ENCODE results near the gene FRMD4B. TPM values are rescaled to one million over a fixed set of nuclear protein-coding genes. Genes with fewer than 3 reads are reported as not detected.

Gene FRMD4B
- total RNA-seq, 2 experiments from 2014 or later = 55.8 to 68.2 TPM

GRCh38 chr3:69322158-69322509 is 63.8 kb downstream of the FRMD4B start:
- no peak overlapping the region for H3K27ac Mint-ChIP-seq
- DNase-seq (no peak), ATAC-seq (no peak)
- H3K27me3 Mint-ChIP-seq = no peaks in the 10 kb centered on the region
- no peaks in the 10 kb centered on the region for H3K36me3 Mint-ChIP-seq
- peaks cover 11% of the 10 kb centered on the region for H3K4me1 Mint-ChIP-seq
- H3K9me3 Mint-ChIP-seq (ENCODE audit: low read depth) = no peaks in the 10 kb centered on the region
- H3K4me3 Mint-ChIP-seq = no peak overlapping the region
- CTCF ChIA-PET = interaction anchor here (1.0 to 2.5 kb wide), 2 partner anchors 16 to 105 kb away, joined by 3 to 13 read pairs; no protein-coding TSS in a partner anchor

DNA sequence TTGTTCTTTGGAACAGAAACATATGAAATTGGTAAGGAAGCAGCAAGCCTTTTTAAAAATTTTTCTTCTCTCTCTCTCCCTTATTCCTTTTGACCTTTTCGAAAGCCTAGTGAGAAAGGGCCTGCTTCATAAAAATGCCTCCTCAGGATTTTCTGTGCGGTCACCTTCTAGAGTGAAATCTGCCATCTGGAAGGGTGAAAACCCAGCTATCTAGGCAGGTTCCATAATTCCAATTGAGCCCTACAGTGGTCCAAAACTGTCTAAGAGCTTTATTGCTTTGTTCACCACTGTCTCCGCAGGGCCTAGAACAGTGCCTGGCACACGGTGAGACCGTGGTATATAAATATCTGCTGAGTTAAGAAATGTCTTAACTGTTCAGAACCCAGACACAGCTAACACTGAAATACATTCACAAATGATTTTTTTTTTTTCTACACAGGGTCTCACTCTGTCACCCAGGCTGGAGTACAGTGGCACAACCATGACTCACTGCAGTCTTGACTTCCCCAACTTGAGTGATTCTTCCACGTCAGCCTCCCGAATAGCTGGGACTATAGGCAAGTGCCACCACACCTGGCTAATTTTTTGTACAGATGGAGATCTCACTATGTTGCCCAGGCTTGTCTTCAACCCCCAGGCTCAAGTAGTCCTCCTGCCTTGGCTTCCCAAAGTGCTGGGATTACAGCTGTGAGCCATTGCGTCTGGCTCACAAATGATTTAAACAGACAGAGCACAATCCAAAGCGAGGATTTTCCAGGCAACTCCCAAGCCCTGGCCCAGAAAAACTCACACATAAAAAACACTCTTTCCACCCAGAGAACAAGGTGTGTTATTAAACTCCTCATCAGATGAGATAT is 64.4 kb downstream of the FRMD4B start:
- ATAC-seq (no peak), DNase-seq (no peak)
- Mint-ChIP-seq H3K4me3 (no peak overlapping the region), H3K27ac (no peak overlapping the region), H3K27me3 (no peaks in the 10 kb centered on the region), H3K9me3 (ENCODE audit: low read depth) (no peaks in the 10 kb centered on the region), H3K4me1 (peaks cover 5% of the 10 kb centered on the region), H3K36me3 (no peaks in the 10 kb centered on the region)
- CTCF ChIA-PET = interaction anchor here (1.0 to 2.5 kb wide), 3 partner anchors 8 to 105 kb away, joined by 3 to 13 read pairs (median 3); no protein-coding TSS in a partner anchor

DNA sequence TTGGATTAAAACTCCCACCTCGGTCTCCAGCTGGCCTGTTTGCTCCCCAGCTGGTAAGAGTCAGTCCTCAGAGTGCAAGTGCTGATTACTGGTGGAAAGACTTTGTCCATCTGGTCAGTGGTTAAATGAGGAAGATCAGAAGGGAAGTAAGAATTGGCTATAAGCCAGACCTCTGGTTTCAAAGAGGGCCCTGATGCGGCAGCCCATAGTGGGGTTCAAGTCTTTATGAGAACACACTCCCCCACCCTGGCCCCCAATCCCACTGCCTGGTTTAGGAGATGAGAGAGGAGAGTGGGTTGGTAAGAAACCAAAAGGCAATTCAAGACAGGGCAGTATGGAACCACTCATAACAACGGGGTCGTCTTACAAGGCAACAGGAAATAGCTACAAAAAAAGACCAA is 65.0 kb downstream of the FRMD4B start:
- Mint-ChIP-seq H3K27ac (no peak overlapping the region), H3K4me3 (no peak overlapping the region), H3K9me3 (ENCODE audit: low read depth) (no peaks in the 10 kb centered on the region), H3K27me3 (no peaks in the 10 kb centered on the region), H3K36me3 (no peaks in the 10 kb centered on the region), H3K4me1 (peaks cover 2% of the 10 kb centered on the region)
- CTCF ChIA-PET = interaction anchor here (1.0 to 2.5 kb wide), 2 partner anchors 9 to 14 kb away, joined by 3 to 13 read pairs; no protein-coding TSS in a partner anchor
- ATAC-seq (no peak), DNase-seq (no peak)

- Mint-ChIP-seq H3K9me3 (ENCODE audit: low read depth) (no peaks in the 10 kb centered on the region), H3K27me3 (no peaks in the 10 kb centered on the region), H3K36me3 (no peaks in the 10 kb centered on the region), H3K27ac (no peak overlapping the region), H3K4me1 (peaks cover 2% of the 10 kb centered on the region), H3K4me3 (no peak overlapping the region)
- no peak for ATAC-seq
- CTCF ChIA-PET = no interaction called here
- no peak for DNase-seq
These were observed 66.2 kb downstream of the FRMD4B start for GRCh38 chr3:69319652-69320051.

GRCh38 chr3:69318410-69318809 is 67.5 kb downstream of the FRMD4B start:
- H3K27ac Mint-ChIP-seq = no peak overlapping the region
- no peak overlapping the region for H3K4me3 Mint-ChIP-seq
- no peaks in the 10 kb centered on the region for H3K36me3 Mint-ChIP-seq
- H3K27me3 Mint-ChIP-seq = no peaks in the 10 kb centered on the region
- DNase-seq (no peak), ATAC-seq (no peak)
- CTCF ChIA-PET = interaction anchor here (1.0 to 5.4 kb wide), 3 partner anchors 8 to 156 kb away, joined by 3 to 34 read pairs (median 18); no protein-coding TSS in a partner anchor
- no peaks in the 10 kb centered on the region for H3K9me3 Mint-ChIP-seq (ENCODE audit: low read depth)
- peaks cover 2% of the 10 kb centered on the region for H3K4me1 Mint-ChIP-seq

DNA sequence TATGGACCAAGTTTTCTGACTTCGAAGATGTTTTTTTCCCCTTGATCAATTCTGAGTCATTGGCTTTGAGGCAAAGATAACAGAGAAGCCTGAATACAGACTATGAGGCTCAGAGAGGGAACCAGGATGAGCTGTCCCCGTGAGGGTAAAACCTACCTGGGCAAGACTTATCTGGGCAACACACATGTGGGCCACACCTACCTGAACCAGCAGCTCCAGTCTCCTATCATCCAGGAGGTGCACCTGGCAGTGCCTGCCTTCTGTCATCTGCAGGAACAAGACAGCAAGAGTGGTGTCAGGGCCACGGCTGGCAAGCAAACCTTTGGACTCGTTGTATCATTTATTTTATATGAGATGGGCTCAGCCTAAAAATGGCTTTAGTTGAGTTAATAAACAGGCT is 72.6 kb downstream of the FRMD4B start:
- peaks cover 3% of the 10 kb centered on the region for H3K27me3 Mint-ChIP-seq
- H3K36me3 Mint-ChIP-seq = no peaks in the 10 kb centered on the region
- H3K9me3 Mint-ChIP-seq (ENCODE audit: low read depth) = no peaks in the 10 kb centered on the region
- H3K27ac Mint-ChIP-seq = no peak overlapping the region
- H3K4me3 Mint-ChIP-seq = no peak overlapping the region
- DNase-seq (no peak), ATAC-seq (no peak)
- CTCF ChIA-PET = interaction anchor here (1.1 to 11.1 kb wide), 3 partner anchors 11 to 154 kb away, joined by 3 to 291 read pairs (median 7); no protein-coding TSS in a partner anchor
- peaks cover 2% of the 10 kb centered on the region for H3K4me1 Mint-ChIP-seq

GRCh38 chr3:69309814-69310213 is 76.1 kb downstream of the FRMD4B start:
- H3K9me3 Mint-ChIP-seq (ENCODE audit: low read depth) = no peaks in the 10 kb centered on the region
- H3K36me3 Mint-ChIP-seq = no peaks in the 10 kb centered on the region
- CTCF ChIA-PET = interaction anchor here (0.7 to 11.1 kb wide), 8 partner anchors 18 to 188 kb away, joined by 3 to 291 read pairs (median 4); no protein-coding TSS in a partner anchor
- H3K4me3 Mint-ChIP-seq = no peak overlapping the region
- H3K27me3 Mint-ChIP-seq = peaks cover 6% of the 10 kb centered on the region
- no peak for ATAC-seq
- no peak for DNase-seq
- peaks cover 15% of the 10 kb centered on the region for H3K4me1 Mint-ChIP-seq
- H3K27ac Mint-ChIP-seq = no peak overlapping the region

DNA sequence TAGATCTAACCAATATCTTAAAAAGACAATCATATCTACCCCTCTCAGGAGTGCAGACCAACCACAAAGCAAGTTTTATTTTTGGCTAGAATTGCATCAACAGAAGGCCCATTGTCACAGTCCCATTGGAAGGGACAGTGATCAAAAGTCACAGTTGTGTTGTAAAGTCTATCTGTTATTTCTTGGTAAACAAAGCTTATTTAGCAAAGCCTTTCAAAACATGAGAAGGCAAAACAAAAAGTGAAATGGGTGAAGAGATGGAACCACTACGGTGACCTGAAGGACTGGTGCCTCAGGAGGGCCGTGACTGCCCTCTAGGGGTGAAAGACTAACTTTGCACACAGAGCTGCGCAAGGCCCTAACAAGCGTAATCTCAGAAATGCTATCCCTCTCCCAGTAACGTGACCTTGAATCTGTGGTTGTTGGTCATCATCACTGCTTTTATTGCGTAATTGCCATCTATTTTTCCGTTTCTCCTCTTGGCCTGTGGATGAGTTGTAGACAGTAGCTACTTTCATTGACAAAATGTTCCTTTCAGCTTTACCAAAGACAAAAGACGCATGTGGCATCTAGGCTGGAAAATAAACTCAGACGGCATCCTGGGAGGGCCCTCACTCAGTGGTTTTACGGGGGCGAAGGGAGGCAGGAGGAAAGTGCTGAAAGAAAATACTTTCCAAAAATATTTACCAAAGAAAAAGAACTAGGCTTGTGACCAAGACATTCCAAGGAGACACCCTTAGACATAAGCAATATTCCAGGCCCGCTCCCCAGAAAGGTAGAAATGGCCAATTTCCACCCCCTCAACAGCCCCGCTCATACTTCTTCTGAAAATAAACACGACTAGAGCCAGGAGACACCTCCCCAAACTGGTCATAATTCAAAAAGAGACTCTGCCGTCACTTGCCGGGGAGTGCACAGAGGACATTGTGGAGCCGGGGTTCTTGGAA is 79.4 kb downstream of the FRMD4B start:
- Mint-ChIP-seq H3K9me3 (ENCODE audit: low read depth) (no peaks in the 10 kb centered on the region), H3K36me3 (no peaks in the 10 kb centered on the region), H3K4me1 (peaks cover 19% of the 10 kb centered on the region), H3K27ac (peak overlapping the region; percentile 81), H3K4me3 (peak overlapping the region; percentile 52), H3K27me3 (peaks cover 6% of the 10 kb centered on the region)
- CTCF ChIA-PET = interaction anchor here (0.5 to 11.1 kb wide), 55 partner anchors 10 to 285 kb away, joined by 3 to 291 read pairs (median 6); partner anchors contain the start of genes FRMD4B, LMOD3 and TMF1
- DNase-seq = peak; percentile 84
- ATAC-seq = peak; percentile 97

DNA sequence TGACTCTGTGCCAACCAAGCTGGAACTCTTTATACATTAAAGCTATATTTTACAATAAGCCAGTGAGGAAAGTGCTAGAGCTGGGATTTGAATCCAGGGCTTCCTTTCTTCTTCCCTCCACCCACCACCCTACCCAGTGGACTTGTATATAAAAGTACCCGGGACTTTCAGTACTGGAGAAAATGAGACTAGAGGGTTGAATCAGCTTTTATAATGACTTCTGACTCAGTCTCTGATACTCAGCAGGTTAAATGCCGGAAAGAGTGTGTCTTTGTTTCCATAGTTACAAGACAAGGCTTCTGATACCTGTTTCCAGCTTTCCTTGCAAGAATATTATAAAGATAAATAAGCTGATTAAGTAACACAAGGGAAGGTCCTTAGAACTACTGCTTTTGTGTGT is 80.9 kb downstream of the FRMD4B start:
- DNase-seq (no peak), ATAC-seq (peak; percentile 65)
- Mint-ChIP-seq H3K9me3 (ENCODE audit: low read depth) (no peaks in the 10 kb centered on the region), H3K27me3 (peaks cover 3% of the 10 kb centered on the region), H3K4me1 (peaks cover 19% of the 10 kb centered on the region), H3K27ac (no peak overlapping the region), H3K36me3 (no peaks in the 10 kb centered on the region), H3K4me3 (no peak overlapping the region)
- CTCF ChIA-PET = interaction anchor here (0.8 to 11.1 kb wide), 15 partner anchors 10 to 254 kb away, joined by 3 to 291 read pairs (median 6); partner anchors contain the start of genes LMOD3 and TMF1

- ATAC-seq (no peak), DNase-seq (no peak)
- Mint-ChIP-seq H3K27ac (no peak overlapping the region), H3K9me3 (ENCODE audit: low read depth) (no peaks in the 10 kb centered on the region), H3K4me3 (no peak overlapping the region), H3K27me3 (peaks cover 3% of the 10 kb centered on the region), H3K36me3 (no peaks in the 10 kb centered on the region), H3K4me1 (peaks cover 19% of the 10 kb centered on the region)
- CTCF ChIA-PET = interaction anchor here (0.8 to 11.1 kb wide), 10 partner anchors 12 to 199 kb away, joined by 3 to 291 read pairs (median 6); no protein-coding TSS in a partner anchor
These were observed 81.5 kb downstream of the FRMD4B start for GRCh38 chr3:69304396-69304795.

DNA sequence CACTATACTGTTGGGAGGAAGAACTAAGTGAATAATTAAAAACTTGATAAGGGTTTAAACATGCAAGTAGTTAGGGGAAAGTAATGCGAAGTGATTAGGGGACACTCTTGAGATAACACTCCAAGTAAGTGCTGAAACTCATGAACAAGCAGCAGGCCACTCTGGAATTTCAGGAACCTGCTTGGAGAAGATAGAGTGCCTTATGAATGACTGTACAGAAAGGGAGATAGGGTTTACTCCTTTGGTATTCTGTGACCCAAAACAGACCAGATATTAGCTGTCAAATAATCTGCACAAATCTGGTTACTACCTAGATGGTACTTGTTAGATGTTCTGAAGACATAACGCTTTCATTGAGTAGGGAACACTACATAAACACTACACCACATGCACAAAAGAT is 85.6 kb downstream of the FRMD4B start:
- H3K4me1 Mint-ChIP-seq = peaks cover 7% of the 10 kb centered on the region
- H3K4me3 Mint-ChIP-seq = no peak overlapping the region
- H3K27ac Mint-ChIP-seq = no peak overlapping the region
- DNase-seq (no peak), ATAC-seq (no peak)
- CTCF ChIA-PET = interaction anchor here (0.6 to 2.5 kb wide), 3 partner anchors 138 to 173 kb away, joined by 3 to 5 read pairs (median 3); no protein-coding TSS in a partner anchor
- H3K9me3 Mint-ChIP-seq (ENCODE audit: low read depth) = no peaks in the 10 kb centered on the region
- no peaks in the 10 kb centered on the region for H3K27me3 Mint-ChIP-seq
- H3K36me3 Mint-ChIP-seq = no peaks in the 10 kb centered on the region

DNA sequence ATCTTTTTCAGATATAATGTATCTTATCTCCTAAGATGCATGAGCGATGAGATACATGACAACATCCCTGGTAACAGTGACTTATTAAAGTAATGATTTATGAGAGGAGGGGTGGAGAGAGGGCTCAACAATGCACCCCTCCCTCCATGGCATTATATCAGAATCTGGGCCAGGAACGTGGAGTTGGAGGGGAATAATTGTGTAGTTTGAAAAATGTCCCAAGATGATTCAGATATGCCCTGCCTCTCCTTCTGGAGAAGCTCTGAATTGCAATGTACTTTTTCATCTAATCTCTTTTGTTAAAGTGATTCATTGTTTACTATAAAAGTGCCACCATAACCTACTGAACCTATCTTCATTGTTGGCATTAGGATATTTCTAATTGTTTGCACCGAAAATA is 86.5 kb downstream of the FRMD4B start:
- peaks cover 2% of the 10 kb centered on the region for H3K4me1 Mint-ChIP-seq
- DNase-seq (no peak), ATAC-seq (no peak)
- H3K9me3 Mint-ChIP-seq (ENCODE audit: low read depth) = no peaks in the 10 kb centered on the region
- no peaks in the 10 kb centered on the region for H3K27me3 Mint-ChIP-seq
- H3K4me3 Mint-ChIP-seq = no peak overlapping the region
- no peaks in the 10 kb centered on the region for H3K36me3 Mint-ChIP-seq
- no peak overlapping the region for H3K27ac Mint-ChIP-seq
- CTCF ChIA-PET = interaction anchor here (1.2 to 2.5 kb wide), 2 partner anchors 137 to 138 kb away, joined by 3 to 5 read pairs; no protein-coding TSS in a partner anchor

DNA sequence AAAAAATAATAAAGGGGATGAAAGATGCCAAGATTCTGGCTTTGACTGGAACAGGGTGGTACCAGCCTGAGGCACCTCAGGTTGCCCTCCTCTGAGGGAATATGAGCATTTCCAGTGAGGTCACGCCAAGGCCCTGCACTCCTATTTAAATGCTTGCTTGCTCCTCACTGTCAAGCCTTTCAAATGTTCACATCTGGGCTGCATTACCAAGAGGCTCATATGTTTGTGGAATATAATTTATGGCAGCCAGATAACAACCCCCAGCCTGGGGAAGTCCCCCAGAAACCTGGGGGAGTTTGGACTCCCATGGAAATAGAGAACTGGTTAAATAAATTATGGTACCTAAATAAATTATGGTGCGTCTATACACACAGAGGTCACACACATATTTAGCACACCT is 88.4 kb downstream of the FRMD4B start:
- H3K9me3 Mint-ChIP-seq (ENCODE audit: low read depth) = no peaks in the 10 kb centered on the region
- H3K27me3 Mint-ChIP-seq = no peaks in the 10 kb centered on the region
- no peaks in the 10 kb centered on the region for H3K36me3 Mint-ChIP-seq
- H3K4me1 Mint-ChIP-seq = peaks cover 4% of the 10 kb centered on the region
- no peak for ATAC-seq
- H3K27ac Mint-ChIP-seq = no peak overlapping the region
- no peak for DNase-seq
- CTCF ChIA-PET = interaction anchor here (1.3 kb wide), 1 partner anchor 135 kb away, joined by 3 read pairs; no protein-coding TSS in a partner anchor
- no peak overlapping the region for H3K4me3 Mint-ChIP-seq
